Non-pigmented ciliary epithelial cell (primary cell): ENCODE results near the gene U2AF2.
A peak's percentile ranks its signal among the peaks of the same experiment; 100 is the strongest.

Source experiments
- DNase-seq: peaks from one replicate; pipeline ENCODE4 v3.0.0-alpha.2; 2010; ENCODE audit warnings: low read depth

U2AF2 gene

GRCh38 chr19:55643003-55643886, 11.6 kb upstream of the U2AF2 start, which contains the start of gene ZNF581:
TSS of gene ZNF581 (plus strand) at chr19:55643649. CDS start at chr19:55644572, 923 bp downstream.
- DNase-seq: peak; percentile 34

GRCh38 chr19:55643887-55644176, 11.0 kb upstream of the U2AF2 start:
- no peak for DNase-seq

- no peak for DNase-seq
Measured at GRCh38 chr19:55644191-55644833, 10.5 kb upstream of the U2AF2 start.

GRCh38 chr19:55644842-55645511, 9.9 kb upstream of the U2AF2 start:
- no peak for DNase-seq

GRCh38 chr19:55645512-55645881, 9.3 kb upstream of the U2AF2 start:
- DNase-seq: no peak

GRCh38 chr19:55646889-55647731, 7.7 kb upstream of the U2AF2 start:
- no peak for DNase-seq

GRCh38 chr19:55647732-55648584, 6.9 kb upstream of the U2AF2 start, which contains the start of gene CCDC106:
TSS of gene CCDC106 (plus strand) at chr19:55648212. CDS start at chr19:55649047, 835 bp downstream.
- no peak for DNase-seq

- DNase-seq: no peak
Measured at GRCh38 chr19:55648585-55649267, 6.1 kb upstream of the U2AF2 start.

GRCh38 chr19:55649268-55650125, 5.3 kb upstream of the U2AF2 start:
- no peak for DNase-seq

- DNase-seq: no peak
Measured at GRCh38 chr19:55650126-55650557, 4.7 kb upstream of the U2AF2 start.

- no peak for DNase-seq
Measured at GRCh38 chr19:55650602-55651230, 4.1 kb upstream of the U2AF2 start.

GRCh38 chr19:55651236-55651635, 3.6 kb upstream of the U2AF2 start:
- no peak for DNase-seq

- DNase-seq: no peak
Measured at GRCh38 chr19:55652311-55653128, 2.3 kb upstream of the U2AF2 start.

- DNase-seq: peak; percentile 89
Measured at GRCh38 chr19:55653651-55654322, 1.0 kb upstream of the U2AF2 start.

- DNase-seq: peak; percentile 97
Measured at GRCh38 chr19:55654323-55654867, 440 bp upstream of the U2AF2 start.

GRCh38 chr19:55655648-55656040, 809 bp downstream of the U2AF2 start:
- DNase-seq: no peak

GRCh38 chr19:55656552-55656951, 1.7 kb downstream of the U2AF2 start:
- no peak for DNase-seq
